ENCODE results near the gene NFIB.

NFIB gene

GRCh38 chr9:14219850-14220249 is 94.1 kb downstream of the NFIB start:
- no peak for ATAC-seq
- H3K27ac Mint-ChIP-seq: no peak overlapping the region
- H3K36me3 Mint-ChIP-seq: no peaks in the 10 kb centered on the region
- H3K9me3 Mint-ChIP-seq: no peaks in the 10 kb centered on the region
- H3K27me3 Mint-ChIP-seq: no peaks in the 10 kb centered on the region
- no peak overlapping the region for H3K4me3 Mint-ChIP-seq
- H3K4me1 Mint-ChIP-seq: no peaks in the 10 kb centered on the region

- no peaks in the 10 kb centered on the region for H3K4me1 Mint-ChIP-seq
- no peaks in the 10 kb centered on the region for H3K36me3 Mint-ChIP-seq
- peaks cover 10% of the 10 kb centered on the region for H3K27me3 Mint-ChIP-seq
- H3K27ac Mint-ChIP-seq: no peak overlapping the region
- no peak overlapping the region for H3K4me3 Mint-ChIP-seq
- no peak for ATAC-seq
- no peaks in the 10 kb centered on the region for H3K9me3 Mint-ChIP-seq
Observed at GRCh38 chr9:14218253-14218652, 95.7 kb downstream of the NFIB start.

- no peak for ATAC-seq
- peaks cover 10% of the 10 kb centered on the region for H3K27me3 Mint-ChIP-seq
Observed at GRCh38 chr9:14216612-14217194, 97.2 kb downstream of the NFIB start.

GRCh38 chr9:14215614-14216013 is 98.3 kb downstream of the NFIB start:
- no peak for ATAC-seq
- Mint-ChIP-seq H3K27me3 (peaks cover 10% of the 10 kb centered on the region), H3K9me3 (no peaks in the 10 kb centered on the region), H3K36me3 (no peaks in the 10 kb centered on the region), H3K4me1 (no peaks in the 10 kb centered on the region), H3K4me3 (no peak overlapping the region), H3K27ac (no peak overlapping the region)

More at GRCh38 chr9:14216612-14217194, 97.2 kb downstream of the NFIB start:
- H3K36me3 Mint-ChIP-seq: no peaks in the 10 kb centered on the region
- H3K27ac Mint-ChIP-seq: no peak overlapping the region
- no peak overlapping the region for H3K4me3 Mint-ChIP-seq
- H3K4me1 Mint-ChIP-seq: no peaks in the 10 kb centered on the region
- no peaks in the 10 kb centered on the region for H3K9me3 Mint-ChIP-seq

- no peak for ATAC-seq
- H3K4me3 Mint-ChIP-seq: no peak overlapping the region
- no peak overlapping the region for H3K27ac Mint-ChIP-seq
- H3K36me3 Mint-ChIP-seq: no peaks in the 10 kb centered on the region
- H3K9me3 Mint-ChIP-seq: no peaks in the 10 kb centered on the region
- no peaks in the 10 kb centered on the region for H3K4me1 Mint-ChIP-seq
- peaks cover 10% of the 10 kb centered on the region for H3K27me3 Mint-ChIP-seq
Observed at GRCh38 chr9:14214693-14215092, 99.2 kb downstream of the NFIB start.

- no peak for ATAC-seq
- Mint-ChIP-seq H3K27ac (no peak overlapping the region), H3K4me1 (no peaks in the 10 kb centered on the region), H3K36me3 (no peaks in the 10 kb centered on the region), H3K4me3 (no peak overlapping the region), H3K9me3 (no peaks in the 10 kb centered on the region), H3K27me3 (peaks cover 10% of the 10 kb centered on the region)
Observed at GRCh38 chr9:14214065-14214684, 99.8 kb downstream of the NFIB start.

- ATAC-seq: no peak
- Mint-ChIP-seq H3K4me3 (no peak overlapping the region), H3K36me3 (no peaks in the 10 kb centered on the region), H3K9me3 (no peaks in the 10 kb centered on the region), H3K27ac (no peak overlapping the region), H3K4me1 (no peaks in the 10 kb centered on the region), H3K27me3 (peaks cover 10% of the 10 kb centered on the region)
Observed at GRCh38 chr9:14213504-14213903, 100.4 kb downstream of the NFIB start.

- no peaks in the 10 kb centered on the region for H3K9me3 Mint-ChIP-seq
- no peak overlapping the region for H3K27ac Mint-ChIP-seq
- no peak overlapping the region for H3K4me3 Mint-ChIP-seq
- no peaks in the 10 kb centered on the region for H3K4me1 Mint-ChIP-seq
- H3K36me3 Mint-ChIP-seq: no peaks in the 10 kb centered on the region
- no peak for ATAC-seq
- peaks cover 10% of the 10 kb centered on the region for H3K27me3 Mint-ChIP-seq
Observed at GRCh38 chr9:14212697-14213420, 101.1 kb downstream of the NFIB start.

- H3K4me3 Mint-ChIP-seq: no peak overlapping the region
- ATAC-seq: no peak
Observed at GRCh38 chr9:14212077-14212476, 101.9 kb downstream of the NFIB start.

GRCh38 chr9:14211564-14211963 is 102.4 kb downstream of the NFIB start:
- H3K27me3 Mint-ChIP-seq: peaks cover 10% of the 10 kb centered on the region
- no peaks in the 10 kb centered on the region for H3K4me1 Mint-ChIP-seq
- no peak for ATAC-seq
- no peaks in the 10 kb centered on the region for H3K9me3 Mint-ChIP-seq
- no peaks in the 10 kb centered on the region for H3K36me3 Mint-ChIP-seq
- H3K4me3 Mint-ChIP-seq: no peak overlapping the region
- no peak overlapping the region for H3K27ac Mint-ChIP-seq

More at GRCh38 chr9:14212077-14212476, 101.9 kb downstream of the NFIB start:
- Mint-ChIP-seq H3K4me1 (no peaks in the 10 kb centered on the region), H3K36me3 (no peaks in the 10 kb centered on the region), H3K27me3 (peaks cover 10% of the 10 kb centered on the region), H3K27ac (no peak overlapping the region), H3K9me3 (no peaks in the 10 kb centered on the region)

GRCh38 chr9:14210428-14210827 is 103.5 kb downstream of the NFIB start:
- Mint-ChIP-seq H3K27ac (no peak overlapping the region), H3K27me3 (peaks cover 10% of the 10 kb centered on the region), H3K4me1 (no peaks in the 10 kb centered on the region), H3K9me3 (no peaks in the 10 kb centered on the region), H3K4me3 (no peak overlapping the region), H3K36me3 (no peaks in the 10 kb centered on the region)
- ATAC-seq: no peak

- no peak for ATAC-seq
- H3K9me3 Mint-ChIP-seq: no peaks in the 10 kb centered on the region
- no peak overlapping the region for H3K4me3 Mint-ChIP-seq
- H3K4me1 Mint-ChIP-seq: no peaks in the 10 kb centered on the region
- no peak overlapping the region for H3K27ac Mint-ChIP-seq
- H3K27me3 Mint-ChIP-seq: peaks cover 10% of the 10 kb centered on the region
- H3K36me3 Mint-ChIP-seq: no peaks in the 10 kb centered on the region
Observed at GRCh38 chr9:14209399-14210345, 104.3 kb downstream of the NFIB start.

GRCh38 chr9:14207352-14207995 is 106.5 kb downstream of the NFIB start:
- no peaks in the 10 kb centered on the region for H3K27me3 Mint-ChIP-seq
- no peaks in the 10 kb centered on the region for H3K4me1 Mint-ChIP-seq
- no peaks in the 10 kb centered on the region for H3K36me3 Mint-ChIP-seq
- no peak overlapping the region for H3K27ac Mint-ChIP-seq
- H3K9me3 Mint-ChIP-seq: no peaks in the 10 kb centered on the region
- H3K4me3 Mint-ChIP-seq: no peak overlapping the region
- ATAC-seq: no peak

GRCh38 chr9:14205463-14205862 is 108.5 kb downstream of the NFIB start:
- no peaks in the 10 kb centered on the region for H3K4me1 Mint-ChIP-seq
- H3K9me3 Mint-ChIP-seq: peaks cover 6% of the 10 kb centered on the region
- H3K27me3 Mint-ChIP-seq: no peaks in the 10 kb centered on the region
- H3K4me3 Mint-ChIP-seq: no peak overlapping the region
- no peak for ATAC-seq
- no peaks in the 10 kb centered on the region for H3K36me3 Mint-ChIP-seq
- H3K27ac Mint-ChIP-seq: no peak overlapping the region
